HepG2 (cell line): ENCODE measurements around the gene ARHGEF1. TPM values are rescaled to one million over a fixed set of nuclear protein-coding genes. Genes with fewer than 3 reads are reported as not detected.

Source experiments
- ARNT2 ChIP-seq: sonication (generic); formaldehyde crosslinking; IDR thresholded peaks from 2 replicates; pipeline ENCODE4 v1.8.0; 2022; ENCODE audit warnings: mild to moderate bottlenecking, low read depth, missing genetic modification reagents, moderate library complexity
- ERF ChIP-seq: IDR thresholded peaks from 2 replicates; pipeline ENCODE4 v1.6.1; 2018; ENCODE audit warnings: missing biosample characterization, missing genetic modification reagents
- HNRNPUL1 ChIP-seq: fragments of 200-400 bp; formaldehyde crosslinking; IDR thresholded peaks from 2 replicates; pipeline ENCODE4 v1.6.1; 2017; ENCODE audit warnings: low read depth, mild to moderate bottlenecking, low read length, moderate library complexity
- IKZF4 ChIP-seq: sonication (generic); formaldehyde crosslinking; IDR thresholded peaks from 2 replicates; pipeline ENCODE4 v1.5.1; 2020; ENCODE audit warnings: borderline replicate concordance, mild to moderate bottlenecking, low read depth, missing genetic modification reagents; ENCODE audit errors: not compliant biosample characterization
- KLF16 ChIP-seq, 2 experiments: sonication (generic) in 1 of 2; formaldehyde crosslinking in 1 of 2; IDR thresholded peaks; 2 replicates each; pipeline versions ENCODE4 v1.6.1 to v1.8.0; 2016 to 2023; ENCODE audit warnings: missing genetic modification reagents in 2 of 2, missing compliant biosample characterization in 1 of 2
- MAFF ChIP-seq: IDR thresholded peaks from 2 replicates; pipeline ENCODE4 v1.6.1; 2011; ENCODE audit warnings: low read depth, low read length, improper control_type of control experiment
- NFATC3 ChIP-seq: sonication (generic); formaldehyde crosslinking; IDR thresholded peaks from 2 replicates; pipeline ENCODE4 v1.5.1; 2020; ENCODE audit warnings: mild to moderate bottlenecking, missing genetic modification reagents
- NFIC ChIP-seq: IDR thresholded peaks from 2 replicates; pipeline ENCODE4 v1.6.1; 2012; ENCODE audit warnings: mild to moderate bottlenecking, low read length, inconsistent platforms
- PAX8 ChIP-seq: sonication (generic); formaldehyde crosslinking; IDR thresholded peaks from 2 replicates; pipeline ENCODE4 v1.8.0; 2022; ENCODE audit warnings: mild to moderate bottlenecking, missing genetic modification reagents, borderline replicate concordance
- REXO4 ChIP-seq: sonication (generic); formaldehyde crosslinking; IDR thresholded peaks from 2 replicates; pipeline ENCODE4 v1.8.0; 2022; ENCODE audit warnings: missing genetic modification reagents, mild to moderate bottlenecking, borderline replicate concordance
- SNAPC2 ChIP-seq: sonication (generic); formaldehyde crosslinking; IDR thresholded peaks from 2 replicates; pipeline ENCODE4 v1.8.1; 2022; ENCODE audit warnings: mild to moderate bottlenecking, missing genetic modification reagents
- ZBTB42 ChIP-seq: sonication (generic); formaldehyde crosslinking; IDR thresholded peaks from 2 replicates; pipeline ENCODE4 v1.5.0; 2020; ENCODE audit warnings: mild to moderate bottlenecking, missing genetic modification reagents
- ZNF383 ChIP-seq: sonication (generic); formaldehyde crosslinking; IDR thresholded peaks from 2 replicates; pipeline ENCODE4 v1.4.0; 2020; ENCODE audit warnings: missing genetic modification reagents, mild to moderate bottlenecking, borderline replicate concordance
- ZNF770 ChIP-seq: sonication (generic); formaldehyde crosslinking; IDR thresholded peaks from 2 replicates; pipeline ENCODE4 v1.5.0; 2020; ENCODE audit warnings: mild to moderate bottlenecking, missing genetic modification reagents
- ZSCAN12 ChIP-seq: sonication (generic); formaldehyde crosslinking; IDR thresholded peaks from 2 replicates; pipeline ENCODE4 v1.9.0; 2021; ENCODE audit warnings: mild to moderate bottlenecking, missing genetic modification reagents
- polyA plus RNA-seq, 8 experiments: library from polyadenylated mRNA; depleted of rRNA in 3 of 8; stranded (reverse) in 7 of 8; unstranded in 1 of 8; fragments of >200 nt; fragmentation: Illumina TruSeq in 4 of 8; extraction: Trizol in 4 of 8; gene quantifications; 2 replicates each; pipeline versions ENCODE4 v1.2.1 to v1.2.3, GENCODE V29; 2011 to 2016; ENCODE audit warnings: low read depth in 4 of 8, missing spikeins in 1 of 8, mixed read lengths in 1 of 8; ENCODE audit not compliant: insufficient read depth in 1 of 8
- total RNA-seq, 5 experiments: library from RNA; depleted of rRNA; stranded (reverse); fragments of >200 nt; fragmentation: Illumina TruSeq; extraction: Trizol; gene quantifications; 2 replicates each; pipeline ENCODE4 v1.2.3, GENCODE V29; 2016; ENCODE audit warnings: low read depth in 1 of 5
- TF ChIP-seq, protein P1 (sequence below): sonication (generic); formaldehyde crosslinking; IDR thresholded peaks from 2 replicates; pipeline ENCODE4 v1.5.1; 2020; ENCODE audit warnings: missing genetic modification reagents, mild to moderate bottlenecking, borderline replicate concordance
- TF ChIP-seq, protein P2 (sequence below): sonication (generic); formaldehyde crosslinking; IDR thresholded peaks from 2 replicates; pipeline ENCODE4 v1.5.1; 2020; ENCODE audit warnings: mild to moderate bottlenecking, moderate library complexity, missing genetic modification reagents
- TF ChIP-seq, protein P3 (sequence below): sonication (generic); formaldehyde crosslinking; IDR thresholded peaks from 2 replicates; pipeline ENCODE4 v1.4.0; 2020; ENCODE audit warnings: mild to moderate bottlenecking, missing genetic modification reagents

ARHGEF1 gene
- total and polyA plus RNA-seq, 2 of the 13 experiments (the other 11 are each of a cell fraction or from before 2014, with no cell fraction given): 33.7 to 34.7 TPM

GRCh38 chr19:41860419-41861115 is 22.4 kb upstream of the ARHGEF1 start (continued):
- TF ChIP-seq NFIC (no peak), ZNF383 (CRISPR knock-in tag) (no peak), ZBTB42 (CRISPR knock-in tag) (no peak), IKZF4 (CRISPR knock-in tag) (peak; percentile 24), SNAPC2 (no peak), NFATC3 (CRISPR knock-in tag) (no peak), ERF (CRISPR knock-in tag) (no peak), KLF16 (CRISPR knock-in tag; IDR thresholded peaks at IDR 0.05) (no peak), ARNT2 (CRISPR knock-in tag) (no peak), HNRNPUL1 (no peak), MAFF (no peak), ZSCAN12 (CRISPR knock-in tag) (no peak), ZNF770 (CRISPR knock-in tag) (no peak), PAX8 (no peak), REXO4 (no peak)
- TF ChIP-seq, protein P1, sequence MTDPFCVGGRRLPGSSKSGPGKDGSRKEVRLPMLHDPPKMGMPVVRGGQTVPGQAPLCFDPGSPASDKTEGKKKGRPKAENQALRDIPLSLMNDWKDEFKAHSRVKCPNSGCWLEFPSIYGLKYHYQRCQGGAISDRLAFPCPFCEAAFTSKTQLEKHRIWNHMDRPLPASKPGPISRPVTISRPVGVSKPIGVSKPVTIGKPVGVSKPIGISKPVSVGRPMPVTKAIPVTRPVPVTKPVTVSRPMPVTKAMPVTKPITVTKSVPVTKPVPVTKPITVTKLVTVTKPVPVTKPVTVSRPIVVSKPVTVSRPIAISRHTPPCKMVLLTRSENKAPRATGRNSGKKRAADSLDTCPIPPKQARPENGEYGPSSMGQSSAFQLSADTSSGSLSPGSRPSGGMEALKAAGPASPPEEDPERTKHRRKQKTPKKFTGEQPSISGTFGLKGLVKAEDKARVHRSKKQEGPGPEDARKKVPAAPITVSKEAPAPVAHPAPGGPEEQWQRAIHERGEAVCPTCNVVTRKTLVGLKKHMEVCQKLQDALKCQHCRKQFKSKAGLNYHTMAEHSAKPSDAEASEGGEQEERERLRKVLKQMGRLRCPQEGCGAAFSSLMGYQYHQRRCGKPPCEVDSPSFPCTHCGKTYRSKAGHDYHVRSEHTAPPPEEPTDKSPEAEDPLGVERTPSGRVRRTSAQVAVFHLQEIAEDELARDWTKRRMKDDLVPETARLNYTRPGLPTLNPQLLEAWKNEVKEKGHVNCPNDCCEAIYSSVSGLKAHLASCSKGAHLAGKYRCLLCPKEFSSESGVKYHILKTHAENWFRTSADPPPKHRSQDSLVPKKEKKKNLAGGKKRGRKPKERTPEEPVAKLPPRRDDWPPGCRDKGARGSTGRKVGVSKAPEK (CRISPR knock-in tag): no peak
- TF ChIP-seq, protein P2, sequence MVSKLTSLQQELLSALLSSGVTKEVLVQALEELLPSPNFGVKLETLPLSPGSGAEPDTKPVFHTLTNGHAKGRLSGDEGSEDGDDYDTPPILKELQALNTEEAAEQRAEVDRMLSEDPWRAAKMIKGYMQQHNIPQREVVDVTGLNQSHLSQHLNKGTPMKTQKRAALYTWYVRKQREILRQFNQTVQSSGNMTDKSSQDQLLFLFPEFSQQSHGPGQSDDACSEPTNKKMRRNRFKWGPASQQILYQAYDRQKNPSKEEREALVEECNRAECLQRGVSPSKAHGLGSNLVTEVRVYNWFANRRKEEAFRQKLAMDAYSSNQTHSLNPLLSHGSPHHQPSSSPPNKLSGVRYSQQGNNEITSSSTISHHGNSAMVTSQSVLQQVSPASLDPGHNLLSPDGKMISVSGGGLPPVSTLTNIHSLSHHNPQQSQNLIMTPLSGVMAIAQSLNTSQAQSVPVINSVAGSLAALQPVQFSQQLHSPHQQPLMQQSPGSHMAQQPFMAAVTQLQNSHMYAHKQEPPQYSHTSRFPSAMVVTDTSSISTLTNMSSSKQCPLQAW (CRISPR knock-in tag): no peak
- TF ChIP-seq, protein P3, sequence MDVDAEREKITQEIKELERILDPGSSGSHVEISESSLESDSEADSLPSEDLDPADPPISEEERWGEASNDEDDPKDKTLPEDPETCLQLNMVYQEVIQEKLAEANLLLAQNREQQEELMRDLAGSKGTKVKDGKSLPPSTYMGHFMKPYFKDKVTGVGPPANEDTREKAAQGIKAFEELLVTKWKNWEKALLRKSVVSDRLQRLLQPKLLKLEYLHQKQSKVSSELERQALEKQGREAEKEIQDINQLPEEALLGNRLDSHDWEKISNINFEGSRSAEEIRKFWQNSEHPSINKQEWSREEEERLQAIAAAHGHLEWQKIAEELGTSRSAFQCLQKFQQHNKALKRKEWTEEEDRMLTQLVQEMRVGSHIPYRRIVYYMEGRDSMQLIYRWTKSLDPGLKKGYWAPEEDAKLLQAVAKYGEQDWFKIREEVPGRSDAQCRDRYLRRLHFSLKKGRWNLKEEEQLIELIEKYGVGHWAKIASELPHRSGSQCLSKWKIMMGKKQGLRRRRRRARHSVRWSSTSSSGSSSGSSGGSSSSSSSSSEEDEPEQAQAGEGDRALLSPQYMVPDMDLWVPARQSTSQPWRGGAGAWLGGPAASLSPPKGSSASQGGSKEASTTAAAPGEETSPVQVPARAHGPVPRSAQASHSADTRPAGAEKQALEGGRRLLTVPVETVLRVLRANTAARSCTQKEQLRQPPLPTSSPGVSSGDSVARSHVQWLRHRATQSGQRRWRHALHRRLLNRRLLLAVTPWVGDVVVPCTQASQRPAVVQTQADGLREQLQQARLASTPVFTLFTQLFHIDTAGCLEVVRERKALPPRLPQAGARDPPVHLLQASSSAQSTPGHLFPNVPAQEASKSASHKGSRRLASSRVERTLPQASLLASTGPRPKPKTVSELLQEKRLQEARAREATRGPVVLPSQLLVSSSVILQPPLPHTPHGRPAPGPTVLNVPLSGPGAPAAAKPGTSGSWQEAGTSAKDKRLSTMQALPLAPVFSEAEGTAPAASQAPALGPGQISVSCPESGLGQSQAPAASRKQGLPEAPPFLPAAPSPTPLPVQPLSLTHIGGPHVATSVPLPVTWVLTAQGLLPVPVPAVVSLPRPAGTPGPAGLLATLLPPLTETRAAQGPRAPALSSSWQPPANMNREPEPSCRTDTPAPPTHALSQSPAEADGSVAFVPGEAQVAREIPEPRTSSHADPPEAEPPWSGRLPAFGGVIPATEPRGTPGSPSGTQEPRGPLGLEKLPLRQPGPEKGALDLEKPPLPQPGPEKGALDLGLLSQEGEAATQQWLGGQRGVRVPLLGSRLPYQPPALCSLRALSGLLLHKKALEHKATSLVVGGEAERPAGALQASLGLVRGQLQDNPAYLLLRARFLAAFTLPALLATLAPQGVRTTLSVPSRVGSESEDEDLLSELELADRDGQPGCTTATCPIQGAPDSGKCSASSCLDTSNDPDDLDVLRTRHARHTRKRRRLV (CRISPR knock-in tag): no peak
